Rectal smooth muscle tissue (tissue), 1 donor: Measurements from ENCODE around the gene COL12A1.

Experiments
- H3K27ac ChIP-seq: one replicate; pipeline ENCODE4 v1.7.0; 2013; ENCODE audit warnings: low read depth, low read length, inconsistent platforms
- H3K27me3 ChIP-seq: one replicate; pipeline ENCODE4 v1.7.0; 2013; ENCODE audit warnings: low read length; ENCODE audit not compliant: control insufficient read depth, insufficient read depth
- H3K36me3 ChIP-seq: one replicate; pipeline ENCODE4 v1.7.0; 2013; ENCODE audit warnings: low read length; ENCODE audit not compliant: control insufficient read depth, insufficient read depth
- H3K4me1 ChIP-seq: one replicate; pipeline ENCODE4 v1.7.0; 2013; ENCODE audit warnings: low read length; ENCODE audit not compliant: control insufficient read depth, insufficient read depth
- H3K4me3 ChIP-seq: one replicate; pipeline ENCODE4 v1.7.0; 2013; ENCODE audit warnings: low read length
- H3K9ac ChIP-seq: one replicate; pipeline ENCODE4 v1.7.0; 2013; ENCODE audit warnings: low read length

COL12A1 gene

GRCh38 chr6:75205776-75206575, at the start of gene COL12A1:
TSS of gene COL12A1 (minus strand) at chr6:75206053. CDS start at chr6:75202792, 3,261 bp downstream.
- no peaks in the 10 kb centered on the region for H3K27me3 ChIP-seq
- peak within 1 kb of the TSS; percentile 80 for H3K27ac ChIP-seq
- H3K4me3 ChIP-seq: peak within 1 kb of the TSS; percentile 75
- peaks cover 8% of the 10 kb centered on the region for H3K4me1 ChIP-seq
- no peaks in the 10 kb centered on the region for H3K36me3 ChIP-seq
- H3K9ac ChIP-seq: peak within 1 kb of the TSS; percentile 64

GRCh38 chr6:75250552-75250951, 44.7 kb upstream of the COL12A1 start:
- Histone ChIP-seq H3K9ac (no peak overlapping the region), H3K36me3 (peaks cover 6% of the 10 kb centered on the region), H3K27ac (no peak overlapping the region), H3K4me3 (no peak overlapping the region), H3K27me3 (no peaks in the 10 kb centered on the region), H3K4me1 (no peaks in the 10 kb centered on the region)

GRCh38 chr6:75249837-75250236, 44.0 kb upstream of the COL12A1 start:
- H3K36me3 ChIP-seq: peaks cover 4% of the 10 kb centered on the region
- no peak overlapping the region for H3K27ac ChIP-seq
- no peaks in the 10 kb centered on the region for H3K4me1 ChIP-seq
- no peak overlapping the region for H3K9ac ChIP-seq
- no peak overlapping the region for H3K4me3 ChIP-seq
- H3K27me3 ChIP-seq: no peaks in the 10 kb centered on the region

GRCh38 chr6:75246386-75246785, 40.5 kb upstream of the COL12A1 start:
- H3K27ac ChIP-seq: no peak overlapping the region
- no peak overlapping the region for H3K4me3 ChIP-seq
- H3K9ac ChIP-seq: no peak overlapping the region
- H3K27me3 ChIP-seq: no peaks in the 10 kb centered on the region
- H3K36me3 ChIP-seq: no peaks in the 10 kb centered on the region
- H3K4me1 ChIP-seq: no peaks in the 10 kb centered on the region

GRCh38 chr6:75244063-75244584, 38.3 kb upstream of the COL12A1 start:
- H3K4me1 ChIP-seq: peaks cover 2% of the 10 kb centered on the region
- H3K36me3 ChIP-seq: peaks cover 1% of the 10 kb centered on the region
- H3K9ac ChIP-seq: peak overlapping the region; percentile 37
- H3K27me3 ChIP-seq: no peaks in the 10 kb centered on the region
- peak overlapping the region; percentile 90 for H3K27ac ChIP-seq
- H3K4me3 ChIP-seq: peak overlapping the region; percentile 83

- Histone ChIP-seq H3K4me3 (peak within 1 kb of the TSS; percentile 83), H3K9ac (peak within 1 kb of the TSS; percentile 63), H3K36me3 (peaks cover 3% of the 10 kb centered on the region), H3K27me3 (no peaks in the 10 kb centered on the region), H3K27ac (peak within 1 kb of the TSS; percentile 90), H3K4me1 (peaks cover 2% of the 10 kb centered on the region)
These were observed 37.6 kb upstream of the COL12A1 start, which contains the start of gene COX7A2 for GRCh38 chr6:75243333-75244062. TSS of gene COX7A2 (minus strand) at chr6:75243801. CDS start at chr6:75243734, 67 bp downstream.

GRCh38 chr6:75236630-75237029, 30.8 kb upstream of the COL12A1 start:
- H3K36me3 ChIP-seq: peaks cover 14% of the 10 kb centered on the region
- H3K4me1 ChIP-seq: peaks cover 7% of the 10 kb centered on the region
- H3K27me3 ChIP-seq: no peaks in the 10 kb centered on the region
- H3K9ac ChIP-seq: no peak overlapping the region
- H3K4me3 ChIP-seq: no peak overlapping the region
- no peak overlapping the region for H3K27ac ChIP-seq

- no peak overlapping the region for H3K27ac ChIP-seq
- H3K36me3 ChIP-seq: peaks cover 14% of the 10 kb centered on the region
- H3K27me3 ChIP-seq: no peaks in the 10 kb centered on the region
These were observed 29.4 kb upstream of the COL12A1 start for GRCh38 chr6:75235271-75235670.

GRCh38 chr6:75234126-75234865, 28.4 kb upstream of the COL12A1 start:
- Histone ChIP-seq H3K27ac (no peak overlapping the region), H3K4me1 (peaks cover 4% of the 10 kb centered on the region), H3K4me3 (no peak overlapping the region), H3K9ac (no peak overlapping the region), H3K36me3 (peaks cover 14% of the 10 kb centered on the region), H3K27me3 (no peaks in the 10 kb centered on the region)

More at GRCh38 chr6:75235271-75235670, 29.4 kb upstream of the COL12A1 start:
- H3K9ac ChIP-seq: no peak overlapping the region
- H3K4me3 ChIP-seq: no peak overlapping the region
- H3K4me1 ChIP-seq: peaks cover 4% of the 10 kb centered on the region

GRCh38 chr6:75233092-75233615, 27.3 kb upstream of the COL12A1 start:
- no peak overlapping the region for H3K27ac ChIP-seq
- peaks cover 4% of the 10 kb centered on the region for H3K4me1 ChIP-seq
- H3K27me3 ChIP-seq: no peaks in the 10 kb centered on the region
- H3K4me3 ChIP-seq: no peak overlapping the region
- H3K36me3 ChIP-seq: peaks cover 10% of the 10 kb centered on the region
- H3K9ac ChIP-seq: no peak overlapping the region

GRCh38 chr6:75230484-75231325, 24.9 kb upstream of the COL12A1 start:
- Histone ChIP-seq H3K27ac (no peak overlapping the region), H3K27me3 (no peaks in the 10 kb centered on the region), H3K36me3 (no peaks in the 10 kb centered on the region), H3K9ac (no peak overlapping the region), H3K4me1 (peaks cover 4% of the 10 kb centered on the region), H3K4me3 (no peak overlapping the region)
